ENCODE data around the gene WDR6. TPM values are rescaled to one million over a fixed set of nuclear protein-coding genes. Genes with fewer than 3 reads are reported as not detected.

WDR6 gene, protein sequence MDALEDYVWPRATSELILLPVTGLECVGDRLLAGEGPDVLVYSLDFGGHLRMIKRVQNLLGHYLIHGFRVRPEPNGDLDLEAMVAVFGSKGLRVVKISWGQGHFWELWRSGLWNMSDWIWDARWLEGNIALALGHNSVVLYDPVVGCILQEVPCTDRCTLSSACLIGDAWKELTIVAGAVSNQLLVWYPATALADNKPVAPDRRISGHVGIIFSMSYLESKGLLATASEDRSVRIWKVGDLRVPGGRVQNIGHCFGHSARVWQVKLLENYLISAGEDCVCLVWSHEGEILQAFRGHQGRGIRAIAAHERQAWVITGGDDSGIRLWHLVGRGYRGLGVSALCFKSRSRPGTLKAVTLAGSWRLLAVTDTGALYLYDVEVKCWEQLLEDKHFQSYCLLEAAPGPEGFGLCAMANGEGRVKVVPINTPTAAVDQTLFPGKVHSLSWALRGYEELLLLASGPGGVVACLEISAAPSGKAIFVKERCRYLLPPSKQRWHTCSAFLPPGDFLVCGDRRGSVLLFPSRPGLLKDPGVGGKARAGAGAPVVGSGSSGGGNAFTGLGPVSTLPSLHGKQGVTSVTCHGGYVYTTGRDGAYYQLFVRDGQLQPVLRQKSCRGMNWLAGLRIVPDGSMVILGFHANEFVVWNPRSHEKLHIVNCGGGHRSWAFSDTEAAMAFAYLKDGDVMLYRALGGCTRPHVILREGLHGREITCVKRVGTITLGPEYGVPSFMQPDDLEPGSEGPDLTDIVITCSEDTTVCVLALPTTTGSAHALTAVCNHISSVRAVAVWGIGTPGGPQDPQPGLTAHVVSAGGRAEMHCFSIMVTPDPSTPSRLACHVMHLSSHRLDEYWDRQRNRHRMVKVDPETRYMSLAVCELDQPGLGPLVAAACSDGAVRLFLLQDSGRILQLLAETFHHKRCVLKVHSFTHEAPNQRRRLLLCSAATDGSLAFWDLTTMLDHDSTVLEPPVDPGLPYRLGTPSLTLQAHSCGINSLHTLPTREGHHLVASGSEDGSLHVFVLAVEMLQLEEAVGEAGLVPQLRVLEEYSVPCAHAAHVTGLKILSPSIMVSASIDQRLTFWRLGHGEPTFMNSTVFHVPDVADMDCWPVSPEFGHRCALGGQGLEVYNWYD
- total RNA-seq (2014; rRNA removed; shearing (Covaris generic)) = 154 and 164 TPM in 2 replicates

DNA sequence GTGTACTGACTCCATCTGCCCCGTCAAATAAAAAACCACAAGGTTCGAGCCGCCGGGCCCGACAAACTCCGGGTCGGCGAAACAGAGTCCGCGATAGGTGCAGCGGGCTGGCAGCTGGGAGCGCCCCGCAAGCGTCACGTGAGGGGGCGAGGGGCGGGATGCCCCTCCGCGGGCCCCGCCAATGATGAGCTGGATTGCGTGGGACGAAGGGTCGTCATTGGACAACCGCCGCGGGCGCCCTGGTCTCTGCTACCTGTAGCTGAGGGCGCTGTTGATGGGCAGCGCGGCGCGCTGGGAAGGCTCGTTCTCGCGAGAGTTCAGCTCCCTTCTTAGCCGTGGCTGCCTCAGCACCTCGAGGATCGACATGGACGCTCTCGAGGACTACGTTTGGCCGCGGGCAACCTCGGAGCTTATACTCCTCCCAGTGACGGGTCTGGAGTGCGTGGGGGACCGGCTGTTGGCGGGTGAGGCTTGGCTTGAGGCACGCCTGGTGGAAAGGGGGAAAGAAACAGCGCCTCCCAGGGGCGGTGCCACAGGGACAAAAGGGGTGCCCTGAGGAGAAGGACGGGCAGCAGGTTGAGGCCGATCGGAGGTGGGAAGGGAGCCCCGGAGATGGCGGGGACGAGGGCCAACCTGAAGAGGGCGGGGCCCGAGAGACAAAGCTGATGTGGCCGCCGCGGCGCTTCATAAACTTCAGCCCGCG is at the start of gene WDR6:
WDR6 (plus strand) TSS at position 324 of the 703 bp plus-strand sequence; CDS start at position 365, 41 bp downstream.
- peak; percentile 98 for DNase-seq (ENCODE audit: low spot score)
- in situ Hi-C loops (cut with HindIII; ENCODE audit: low sequenced_read_pairs) = no loop called here

DNA sequence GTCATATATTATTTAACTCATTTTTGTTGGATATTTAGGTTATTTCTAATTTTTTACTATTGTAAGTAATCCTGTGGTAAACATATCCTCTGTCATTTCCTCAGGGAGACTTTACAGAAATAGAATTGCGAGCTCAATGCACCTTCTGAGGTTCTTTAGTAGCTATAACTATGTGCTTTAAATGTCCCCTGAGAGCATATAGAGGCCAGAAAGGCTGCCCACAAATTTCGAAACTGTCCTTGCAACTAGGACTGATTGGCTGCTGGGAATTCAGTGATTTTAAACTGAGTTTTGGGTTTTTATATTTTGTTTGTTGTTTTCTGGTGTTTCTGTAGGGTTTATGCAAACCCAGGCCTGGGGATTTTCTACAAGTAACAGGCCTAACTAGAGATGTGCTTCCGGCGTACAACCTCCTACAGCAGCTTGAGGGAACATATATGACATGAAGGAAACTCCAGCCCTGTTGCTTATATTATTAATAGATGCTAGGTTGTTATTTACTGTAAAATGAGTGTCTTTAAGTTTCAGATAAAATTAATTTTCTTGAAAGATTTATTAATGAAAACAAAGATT is 46.3 kb upstream of the WDR6 start:
- in situ Hi-C loops (cut with HindIII; ENCODE audit: low sequenced_read_pairs) = no loop called here
- DNase-seq (ENCODE audit: low spot score) = no peak

DNA sequence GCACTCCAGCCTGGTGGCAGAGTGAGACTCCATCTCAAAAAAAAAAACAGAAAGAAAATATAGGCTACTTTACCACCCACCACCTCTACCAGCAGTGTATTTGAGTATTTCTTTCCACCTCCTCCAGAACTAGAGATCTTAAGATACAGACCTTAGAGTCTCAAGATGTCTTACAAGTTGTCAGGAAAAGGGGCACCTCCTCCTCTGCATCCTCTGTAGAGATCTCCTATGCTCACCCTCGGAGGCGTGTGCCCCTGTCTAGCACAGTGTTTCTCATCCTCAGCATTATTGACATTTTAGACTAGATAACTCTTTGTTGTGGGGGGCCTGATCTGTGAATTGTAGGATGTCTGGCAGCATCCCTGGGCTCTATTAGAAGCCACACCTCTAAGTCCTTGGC is 44.9 kb upstream of the WDR6 start:
- no peak for DNase-seq (ENCODE audit: low spot score)
- in situ Hi-C loops (cut with HindIII; ENCODE audit: low sequenced_read_pairs) = no loop called here

DNA sequence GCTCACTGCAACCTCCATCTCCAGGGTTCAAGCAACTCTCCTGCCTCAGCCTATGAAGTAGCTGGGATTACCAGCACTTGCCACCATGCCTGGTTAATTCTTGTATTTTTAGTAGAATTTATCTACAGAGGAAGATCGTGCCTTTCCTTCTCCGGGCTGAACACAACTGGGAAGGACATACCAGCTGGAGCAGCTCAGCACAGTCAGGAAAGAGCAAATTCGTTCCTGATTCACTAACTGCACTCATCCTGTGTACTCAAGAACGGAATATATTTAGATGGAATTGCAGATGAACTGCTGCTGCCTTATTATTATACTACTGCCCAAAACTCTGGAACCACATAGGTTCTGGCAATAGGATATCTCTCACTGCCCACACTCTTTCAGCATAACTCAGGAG is 44.3 kb upstream of the WDR6 start:
- DNase-seq (ENCODE audit: low spot score) = no peak
- in situ Hi-C loops (cut with HindIII; ENCODE audit: low sequenced_read_pairs) = no loop called here

DNA sequence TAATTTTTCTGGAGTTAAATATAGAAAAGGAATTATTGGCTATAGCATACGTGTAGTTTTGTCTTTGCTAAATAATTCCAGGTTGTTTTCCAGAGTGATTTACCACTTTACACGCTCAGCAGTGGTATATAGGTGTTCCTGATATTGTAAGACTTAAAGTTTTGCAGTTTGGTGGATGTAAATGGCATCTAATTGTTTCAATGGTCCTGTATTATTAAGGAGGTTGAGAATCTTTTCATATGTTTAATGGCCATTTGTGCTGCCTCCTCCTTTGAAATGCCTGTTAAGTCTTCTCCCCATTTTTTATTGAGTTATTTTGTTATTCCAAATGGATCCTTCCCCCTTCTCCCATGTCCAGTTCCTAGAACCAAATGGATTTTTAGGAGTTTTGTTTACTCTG is 43.6 kb upstream of the WDR6 start:
- no peak for DNase-seq (ENCODE audit: low spot score)
- in situ Hi-C loops (cut with HindIII; ENCODE audit: low sequenced_read_pairs) = no loop called here

DNA sequence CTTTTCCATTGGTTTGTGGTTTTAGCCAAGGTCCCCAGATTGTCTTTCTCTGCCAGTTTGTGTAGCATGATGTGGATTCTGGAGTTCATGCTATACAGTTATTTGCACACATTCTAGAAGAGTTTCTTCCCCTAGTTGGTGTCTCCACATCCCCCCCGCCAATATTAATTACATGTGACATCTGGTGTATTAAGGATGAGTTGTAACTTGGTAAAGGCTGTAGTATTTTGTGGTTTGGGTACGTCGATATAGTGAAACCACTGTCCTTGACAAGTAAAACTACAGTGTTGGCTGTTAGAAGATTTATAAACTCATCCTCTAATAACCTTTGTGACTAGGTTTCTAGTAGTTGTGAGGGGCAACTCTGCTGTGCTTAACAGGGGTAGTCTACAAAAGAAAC is 40.8 kb upstream of the WDR6 start:
- in situ Hi-C loops (cut with HindIII; ENCODE audit: low sequenced_read_pairs) = no loop called here
- DNase-seq (ENCODE audit: low spot score) = no peak

DNA sequence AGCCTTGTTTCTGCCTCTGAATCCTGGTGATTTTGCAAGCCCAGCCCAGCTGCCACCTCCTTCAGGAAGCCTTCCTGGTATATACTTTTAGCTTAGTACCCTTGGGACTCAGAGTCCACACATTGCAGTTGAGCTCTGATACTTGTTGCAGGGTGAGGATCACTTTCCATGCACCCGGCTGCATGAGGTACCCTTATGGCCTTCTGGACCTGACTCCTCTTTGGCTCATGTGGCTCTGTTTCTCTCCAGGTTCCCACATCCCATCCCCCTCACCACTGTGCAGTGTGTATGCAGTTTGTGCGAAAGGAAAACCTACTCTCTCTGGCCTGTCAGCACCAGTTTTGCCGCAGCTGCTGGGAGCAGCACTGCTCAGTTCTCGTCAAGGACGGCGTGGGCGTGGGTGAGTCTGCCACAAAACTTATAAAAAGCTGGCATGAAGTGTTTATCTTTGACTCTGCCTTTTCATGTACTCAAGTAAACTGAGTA is 40.3 kb upstream of the WDR6 start:
- no peak for DNase-seq (ENCODE audit: low spot score)
- in situ Hi-C loops (cut with HindIII; ENCODE audit: low sequenced_read_pairs) = no loop called here

DNA sequence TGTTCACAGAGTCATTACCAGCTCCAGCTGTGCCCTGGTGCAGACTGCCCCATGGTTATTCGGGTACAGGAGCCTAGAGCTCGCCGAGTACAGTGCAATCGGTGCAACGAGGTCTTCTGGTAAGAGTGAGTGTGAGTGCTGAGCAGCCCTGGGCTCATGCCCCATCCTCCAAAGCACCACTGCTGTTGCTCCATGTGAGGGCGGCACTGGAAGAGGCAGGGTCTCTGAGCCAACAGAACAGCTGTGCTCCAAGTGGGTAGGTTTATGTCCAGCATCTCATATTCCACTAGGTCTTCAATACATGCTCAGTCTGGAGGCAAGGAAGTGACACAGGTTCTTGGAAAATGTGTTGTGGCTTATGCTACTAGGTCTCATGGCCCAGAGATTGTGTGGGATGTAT is 36.6 kb upstream of the WDR6 start:
- in situ Hi-C loops (cut with HindIII; ENCODE audit: low sequenced_read_pairs) = no loop called here
- no peak for DNase-seq (ENCODE audit: low spot score)

DNA sequence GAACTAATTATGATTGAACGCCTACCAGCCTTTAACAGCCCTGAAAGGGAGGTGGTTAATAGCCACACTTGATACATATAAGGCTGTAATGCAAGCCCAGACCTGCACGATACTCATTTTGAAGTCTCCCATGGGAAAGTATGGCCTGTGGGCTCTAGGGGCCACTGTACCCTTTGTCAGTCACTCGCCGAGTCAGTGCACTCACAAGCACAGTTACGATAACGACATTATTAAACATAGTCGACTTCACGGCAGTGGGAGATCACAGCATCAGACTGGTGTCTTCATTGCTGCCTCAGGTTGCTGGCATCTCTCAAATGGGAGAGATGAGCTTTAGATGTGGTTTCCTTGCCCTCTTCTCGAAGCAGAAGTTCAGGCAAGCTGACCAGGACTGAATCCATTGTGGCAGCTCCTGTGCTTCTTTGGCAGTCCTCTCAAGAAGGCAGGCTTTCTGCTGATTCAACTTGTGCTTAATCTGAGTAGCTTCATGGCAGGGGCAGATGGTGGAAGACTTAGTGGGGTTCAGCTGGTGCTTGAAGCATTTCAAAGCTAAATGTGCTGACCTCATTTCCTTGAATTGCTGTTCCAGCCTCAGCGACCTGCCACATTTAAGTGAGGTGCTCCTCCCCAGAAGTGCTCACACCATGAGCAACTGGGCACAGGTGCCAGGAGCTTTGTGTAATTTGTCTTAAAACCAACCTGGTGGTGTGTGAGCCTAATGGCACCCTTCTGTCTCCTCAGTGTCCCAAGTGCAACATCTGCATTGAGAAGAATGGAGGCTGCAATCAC is 32.9 kb upstream of the WDR6 start:
- DNase-seq (ENCODE audit: low spot score) = no peak
- in situ Hi-C loops (cut with HindIII; ENCODE audit: low sequenced_read_pairs) = no loop called here

DNA sequence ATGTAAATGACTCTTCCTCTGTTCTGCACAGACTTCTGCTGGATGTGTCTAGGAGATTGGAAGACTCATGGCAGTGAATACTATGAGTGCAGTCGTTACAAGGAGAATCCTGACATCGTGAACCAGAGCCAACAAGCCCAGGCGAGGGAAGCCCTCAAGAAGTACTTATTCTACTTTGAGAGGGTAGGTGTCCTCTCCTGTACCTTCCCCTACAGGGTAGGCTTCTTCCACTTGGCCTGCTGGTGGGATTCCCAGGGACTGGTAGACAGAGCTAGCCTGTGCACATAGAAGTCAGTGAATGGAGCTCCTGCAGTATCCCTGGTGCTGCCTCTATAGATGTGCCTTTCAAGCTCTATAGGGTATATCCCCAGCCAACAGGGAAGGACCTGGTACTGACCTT is 27.7 kb upstream of the WDR6 start:
- in situ Hi-C loops (cut with HindIII; ENCODE audit: low sequenced_read_pairs) = no loop called here
- DNase-seq (ENCODE audit: low spot score) = no peak

DNA sequence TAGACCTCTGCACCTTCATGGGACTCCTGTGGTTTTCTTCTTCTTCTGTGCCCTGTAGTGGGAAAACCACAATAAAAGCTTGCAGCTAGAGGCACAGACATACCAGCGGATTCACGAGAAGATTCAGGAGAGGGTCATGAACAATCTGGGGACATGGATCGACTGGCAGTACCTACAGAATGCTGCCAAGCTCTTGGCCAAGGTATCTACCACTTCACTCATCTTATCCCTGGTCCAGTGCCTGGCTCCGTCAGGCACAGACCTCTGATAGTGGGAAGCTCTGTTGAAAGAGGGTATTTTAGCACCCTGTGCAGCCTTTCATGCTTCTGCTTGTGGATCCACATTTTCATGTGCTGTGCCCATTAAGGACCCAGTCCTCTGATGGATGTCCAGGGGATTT is 26.9 kb upstream of the WDR6 start:
- no peak for DNase-seq (ENCODE audit: low spot score)
- in situ Hi-C loops (cut with HindIII; ENCODE audit: low sequenced_read_pairs) = no loop called here

DNA sequence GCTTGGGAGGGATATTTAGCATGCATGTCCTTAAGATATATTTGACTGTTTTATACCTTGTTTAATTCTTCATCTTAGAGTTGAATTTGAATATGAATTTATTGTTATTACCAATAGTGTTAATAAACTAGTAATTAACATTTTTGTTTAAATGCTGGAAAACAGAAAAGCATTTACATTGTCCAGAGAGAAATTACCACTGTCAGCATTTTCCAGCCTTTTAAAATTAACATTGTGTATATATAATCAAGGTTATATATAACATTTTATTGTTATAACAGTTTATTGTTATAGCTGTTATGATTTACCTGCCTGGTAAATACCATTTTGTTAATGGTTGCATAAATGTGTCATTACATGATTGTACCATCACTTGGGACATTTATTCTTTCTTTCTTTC is 25.2 kb upstream of the WDR6 start:
- DNase-seq (ENCODE audit: low spot score) = no peak
- in situ Hi-C loops (cut with HindIII; ENCODE audit: low sequenced_read_pairs) = no loop called here

DNA sequence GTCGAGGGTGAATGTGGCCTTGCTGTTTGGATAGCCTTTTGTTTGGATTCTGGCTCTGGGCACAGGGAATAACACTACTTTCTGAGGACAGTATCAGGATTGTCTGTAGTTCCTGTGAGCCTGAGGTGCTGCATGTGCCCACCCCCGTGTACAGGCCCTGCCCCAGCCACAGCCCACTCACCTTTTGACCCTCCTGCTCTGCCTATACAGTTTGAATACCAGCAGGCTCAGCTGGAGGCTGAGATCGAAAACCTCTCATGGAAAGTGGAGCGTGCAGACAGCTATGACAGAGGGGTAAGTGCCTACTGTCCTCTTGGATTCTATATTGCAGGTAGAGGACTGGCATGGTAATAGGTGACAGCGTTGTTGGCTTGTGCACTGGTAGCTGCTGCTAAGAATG is 24.5 kb upstream of the WDR6 start:
- in situ Hi-C loops (cut with HindIII; ENCODE audit: low sequenced_read_pairs) = no loop called here
- DNase-seq (ENCODE audit: low spot score) = no peak

DNA sequence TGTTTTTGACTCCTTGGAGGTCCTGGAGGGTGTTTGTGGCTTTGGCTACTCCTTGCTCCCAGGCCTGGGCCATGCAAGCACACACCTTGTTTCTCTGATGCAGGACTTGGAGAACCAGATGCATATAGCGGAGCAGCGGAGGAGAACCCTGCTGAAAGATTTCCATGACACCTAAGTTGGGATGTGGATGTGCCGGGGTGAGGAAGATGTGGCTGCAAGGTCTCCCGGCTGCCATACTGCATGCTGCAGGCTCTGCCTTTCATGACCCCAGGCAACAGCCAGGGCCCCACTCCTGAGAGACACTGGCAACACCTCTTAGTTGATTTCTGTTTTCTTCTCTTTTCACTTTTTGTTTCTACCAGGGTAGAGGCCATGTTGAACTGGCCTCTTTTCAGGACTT is 24.1 kb upstream of the WDR6 start:
- DNase-seq (ENCODE audit: low spot score) = no peak
- in situ Hi-C loops (cut with HindIII; ENCODE audit: low sequenced_read_pairs) = no loop called here

DNA sequence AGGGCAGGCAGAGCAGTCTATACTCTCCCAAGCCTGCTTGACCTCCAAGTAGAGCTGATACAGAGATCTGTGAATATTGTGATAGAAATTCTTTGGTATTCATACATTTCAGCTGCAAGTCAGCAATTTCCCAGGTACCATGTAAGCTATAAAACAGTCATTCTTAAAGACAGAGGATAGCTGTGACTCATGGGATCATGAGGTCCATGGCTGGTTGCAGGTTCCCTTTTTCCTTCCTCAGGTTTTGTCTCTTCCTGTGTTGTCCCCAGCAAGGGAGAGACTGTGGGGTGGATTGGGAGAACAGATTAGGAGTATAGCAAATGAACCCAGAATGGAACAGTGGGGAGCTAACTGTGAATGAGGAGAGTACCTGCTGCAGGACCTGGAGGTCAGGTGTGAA is 22.5 kb upstream of the WDR6 start:
- no peak for DNase-seq (ENCODE audit: low spot score)
- in situ Hi-C loops (cut with HindIII; ENCODE audit: low sequenced_read_pairs) = no loop called here

DNA sequence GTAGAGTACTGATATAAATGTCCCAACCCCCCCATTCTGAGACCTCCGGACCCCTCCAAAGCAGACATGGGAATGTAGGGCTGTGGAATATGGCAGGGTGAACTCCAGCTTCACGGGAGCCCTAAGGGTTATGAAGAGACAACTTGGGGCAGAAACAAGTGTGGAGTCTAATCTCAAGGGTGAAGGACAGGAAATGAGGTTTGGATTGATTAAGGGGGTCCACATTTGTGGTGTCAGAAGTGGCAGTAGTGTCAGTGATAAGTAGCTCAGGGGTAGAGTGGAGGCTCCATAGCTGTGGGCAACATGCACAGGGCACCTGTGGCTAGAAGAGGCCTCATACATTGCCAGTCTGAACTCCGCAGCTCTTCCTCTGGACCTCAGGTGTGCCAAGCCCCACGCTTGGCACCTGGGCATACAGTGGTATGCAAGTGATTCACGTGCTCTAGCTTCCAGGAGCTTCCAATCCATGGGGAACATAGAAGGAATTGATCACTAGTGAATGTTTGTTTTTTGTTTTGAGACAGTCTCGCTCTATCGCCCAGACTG is 21.3 kb upstream of the WDR6 start:
- in situ Hi-C loops (cut with HindIII; ENCODE audit: low sequenced_read_pairs) = no loop called here
- DNase-seq (ENCODE audit: low spot score) = no peak

DNA sequence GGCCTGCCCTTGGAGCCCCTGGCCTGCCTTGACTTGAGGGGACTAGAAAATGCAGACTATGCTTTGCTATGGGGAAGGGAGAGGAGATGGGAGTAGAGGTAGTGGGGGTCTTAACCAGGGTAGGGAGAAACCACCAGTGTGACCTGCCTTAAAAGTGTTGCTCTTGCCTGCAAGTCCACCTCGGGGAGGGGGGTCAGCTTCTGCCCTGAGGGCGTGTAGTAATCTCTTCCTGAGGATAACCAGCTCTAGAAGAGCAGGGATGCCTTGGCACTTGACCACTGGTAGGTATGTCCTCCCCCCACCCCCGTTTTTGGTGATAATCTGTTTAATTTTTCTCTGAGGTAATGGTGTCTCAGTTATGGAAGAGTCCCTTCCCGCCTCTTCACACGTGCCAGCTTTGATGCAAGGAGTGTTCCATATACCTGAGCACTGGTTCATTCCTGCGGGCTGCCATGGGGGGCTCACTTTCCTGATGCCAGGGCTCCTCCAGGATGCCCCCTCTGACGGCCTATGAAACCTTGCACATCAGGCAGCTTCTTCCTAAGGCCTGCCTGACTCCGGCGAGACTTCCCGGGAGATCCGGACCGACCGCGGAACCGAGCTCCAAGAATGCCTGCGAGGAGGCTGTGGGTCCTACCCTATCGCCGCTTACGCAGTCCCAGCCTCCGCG is 17.9 kb upstream of the WDR6 start:
- no peak for DNase-seq (ENCODE audit: low spot score)
- in situ Hi-C loops (cut with HindIII; ENCODE audit: low sequenced_read_pairs) = no loop called here
